Measurements from ENCODE around the gene SNAP23. TPM values are rescaled to one million over a fixed set of nuclear protein-coding genes. Genes with fewer than 3 reads are reported as not detected.

The SNAP23 gene
- total RNA-seq, 1 experiment from 2014 or later, result 31.2 TPM

DNA sequence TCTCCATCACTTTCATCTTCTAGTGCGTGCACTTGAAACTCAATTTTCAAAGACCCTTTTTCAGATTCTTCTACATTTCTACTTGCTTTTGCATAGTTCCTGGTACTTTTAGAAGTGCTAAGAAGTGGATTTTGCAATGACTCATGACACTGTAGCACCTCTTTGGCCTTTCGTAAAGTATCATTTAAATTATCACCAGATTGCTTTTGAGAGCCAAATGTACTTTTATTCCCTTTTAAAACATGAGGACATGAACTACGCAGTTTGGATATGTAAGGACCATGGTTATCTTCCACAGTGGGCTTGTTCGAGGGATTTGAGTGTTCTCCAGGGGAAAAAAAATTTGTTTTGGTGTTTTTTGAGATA lies 45.0 kb upstream of the SNAP23 start:
- POLR2A ChIA-PET, result no interaction called here

GRCh38 chr15:42453826-42454225 lies 41.6 kb upstream of the SNAP23 start:
- ChIA-PET RAD21 (ENCODE audit: low non-redundant PET in 1 of 2, low total read pairs in 2 of 2, uncharacterized antibody in 2 of 2, unreplicated experiment in 2 of 2) (no interaction called here), CTCF (no interaction called here), POLR2A (no interaction called here)
- no peaks in the 10 kb centered on the region for H3K9me2 ChIP-seq (ENCODE audit: insufficient read depth)
- no peaks in the 10 kb centered on the region for H3K9me3 ChIP-seq (ENCODE audit: control insufficient read depth in 1 of 2, insufficient read depth in 1 of 2, low read depth in 1 of 2, low read length in 2 of 2)
- intact Hi-C loops (cut with micrococcal nuclease), result no loop called here
- DNase-seq (ENCODE audit: low read depth, low spot score) (no peak), ATAC-seq (no peak)
- no peak overlapping the region for H3K4me3 ChIP-seq (replicated peaks in 1 of 2; ENCODE audit: low read depth in 1 of 2, low read length in 2 of 2)
- H3K9ac ChIP-seq (ENCODE audit: low read length), result no peak overlapping the region
- no peak overlapping the region for H3K4me2 ChIP-seq (ENCODE audit: low read length)
- no peaks in the 10 kb centered on the region for H4K20me1 ChIP-seq (ENCODE audit: insufficient read depth)
- no peaks in the 10 kb centered on the region for H3K27me3 ChIP-seq (ENCODE audit: insufficient read depth, low read length)
- peaks cover 6 to 8% of the 10 kb centered on the region in 2 experiments; a peak in 2 of 4 replicates for H3K36me3 ChIP-seq (ENCODE audit: control insufficient read depth in 1 of 2, insufficient read depth in 2 of 2, low read length in 2 of 2)
- H3K4me1 ChIP-seq (ENCODE audit: control insufficient read depth in 1 of 2, insufficient read depth in 2 of 2, low read length in 2 of 2), result no peaks in the 10 kb centered on the region
- no peak overlapping the region for H3K27ac ChIP-seq (ENCODE audit: low read depth, low read length)
- no peaks in the 10 kb centered on the region for H3K79me2 ChIP-seq (ENCODE audit: insufficient read depth, low read length)
- no peak overlapping the region for H2AFZ ChIP-seq (ENCODE audit: low read depth, low read length, poor library complexity, severe bottlenecking)
- no TSS peak for BruUV-seq (replicated peaks)
- TF ChIP-seq ZBTB33 (IDR thresholded peaks at IDR 0.05; ENCODE audit: extremely low read depth, insufficient replicate concordance, low read length) (no peak), SRF (IDR thresholded peaks at IDR 0.05; ENCODE audit: low read depth) (no peak), POLR2AphosphoS5 (IDR thresholded peaks at IDR 0.05; ENCODE audit: low read depth, low read length) (no peak), RAD21 (IDR thresholded peaks at IDR 0.05; ENCODE audit: low read depth) (no peak), ZNF274 (IDR thresholded peaks at IDR 0.05; ENCODE audit: low read depth, low read length) (no peak), MAX (IDR thresholded peaks at IDR 0.05) (no peak), REST (IDR thresholded peaks at IDR 0.05; ENCODE audit: low read depth) (no peak), SP1 (IDR thresholded peaks at IDR 0.05; ENCODE audit: low read depth) (no peak), EGR1 (IDR thresholded peaks at IDR 0.05; ENCODE audit: low read depth) (no peak), CBX3 (IDR thresholded peaks at IDR 0.05; ENCODE audit: low read depth) (no peak), FOSL1 (IDR thresholded peaks at IDR 0.05; ENCODE audit: low read depth) (no peak)
- TF ChIP-seq, protein P1, sequence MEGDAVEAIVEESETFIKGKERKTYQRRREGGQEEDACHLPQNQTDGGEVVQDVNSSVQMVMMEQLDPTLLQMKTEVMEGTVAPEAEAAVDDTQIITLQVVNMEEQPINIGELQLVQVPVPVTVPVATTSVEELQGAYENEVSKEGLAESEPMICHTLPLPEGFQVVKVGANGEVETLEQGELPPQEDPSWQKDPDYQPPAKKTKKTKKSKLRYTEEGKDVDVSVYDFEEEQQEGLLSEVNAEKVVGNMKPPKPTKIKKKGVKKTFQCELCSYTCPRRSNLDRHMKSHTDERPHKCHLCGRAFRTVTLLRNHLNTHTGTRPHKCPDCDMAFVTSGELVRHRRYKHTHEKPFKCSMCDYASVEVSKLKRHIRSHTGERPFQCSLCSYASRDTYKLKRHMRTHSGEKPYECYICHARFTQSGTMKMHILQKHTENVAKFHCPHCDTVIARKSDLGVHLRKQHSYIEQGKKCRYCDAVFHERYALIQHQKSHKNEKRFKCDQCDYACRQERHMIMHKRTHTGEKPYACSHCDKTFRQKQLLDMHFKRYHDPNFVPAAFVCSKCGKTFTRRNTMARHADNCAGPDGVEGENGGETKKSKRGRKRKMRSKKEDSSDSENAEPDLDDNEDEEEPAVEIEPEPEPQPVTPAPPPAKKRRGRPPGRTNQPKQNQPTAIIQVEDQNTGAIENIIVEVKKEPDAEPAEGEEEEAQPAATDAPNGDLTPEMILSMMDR (IDR thresholded peaks at IDR 0.05 in 2 of 3, conservative IDR thresholded peaks at IDR 0.05 in 1 of 3; ENCODE audit: borderline replicate concordance in 1 of 3, insufficient read depth in 1 of 3, low read depth in 2 of 3, low read length in 2 of 3), result no peak

More for the DNA sequence above, 45.0 kb upstream of the SNAP23 start:
- TF ChIP-seq, protein P2, sequence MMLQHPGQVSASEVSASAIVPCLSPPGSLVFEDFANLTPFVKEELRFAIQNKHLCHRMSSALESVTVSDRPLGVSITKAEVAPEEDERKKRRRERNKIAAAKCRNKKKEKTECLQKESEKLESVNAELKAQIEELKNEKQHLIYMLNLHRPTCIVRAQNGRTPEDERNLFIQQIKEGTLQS (IDR thresholded peaks at IDR 0.05), result no peak
- TF ChIP-seq JUND (IDR thresholded peaks at IDR 0.05), result no peak
- intact Hi-C loops (cut with micrococcal nuclease), result no loop called here
- Histone ChIP-seq H3K9me3 (ENCODE audit: control insufficient read depth in 1 of 2, insufficient read depth in 1 of 2, low read depth in 1 of 2, low read length in 2 of 2) (no peaks in the 10 kb centered on the region), H3K27me3 (ENCODE audit: insufficient read depth, low read length) (no peaks in the 10 kb centered on the region), H3K4me2 (ENCODE audit: low read length) (no peak overlapping the region), H3K36me3 (ENCODE audit: control insufficient read depth in 1 of 2, insufficient read depth in 2 of 2, low read length in 2 of 2) (peaks cover 10 to 18% of the 10 kb centered on the region in 2 experiments; a peak in 2 of 4 replicates), H3K4me1 (ENCODE audit: control insufficient read depth in 1 of 2, insufficient read depth in 2 of 2, low read length in 2 of 2) (no peaks in the 10 kb centered on the region), H3K79me2 (ENCODE audit: insufficient read depth, low read length) (no peaks in the 10 kb centered on the region), H3K9me2 (ENCODE audit: insufficient read depth) (no peaks in the 10 kb centered on the region), H4K20me1 (ENCODE audit: insufficient read depth) (no peaks in the 10 kb centered on the region), H2AFZ (ENCODE audit: low read depth, low read length, poor library complexity, severe bottlenecking) (no peak overlapping the region), H3K4me3 (replicated peaks in 1 of 2; ENCODE audit: low read depth in 1 of 2, low read length in 2 of 2) (no peak overlapping the region), H3K27ac (ENCODE audit: low read depth, low read length) (no peak overlapping the region), H3K9ac (ENCODE audit: low read length) (no peak overlapping the region)
- BruUV-seq (replicated peaks), result no TSS peak
- no peak for DNase-seq (ENCODE audit: low read depth, low spot score)
- RAD21 ChIA-PET (ENCODE audit: low non-redundant PET in 1 of 2, low total read pairs in 2 of 2, uncharacterized antibody in 2 of 2, unreplicated experiment in 2 of 2), result no interaction called here
- no peak for ATAC-seq
- CTCF ChIA-PET, result no interaction called here
